ENCODE data around the gene SMIM28.
"Not testable (repeated sequence)": the region's sequence is repeated elsewhere in the genome, so short reads cannot be mapped to it uniquely, and the experiment has no call there.

SMIM28 gene

DNA sequence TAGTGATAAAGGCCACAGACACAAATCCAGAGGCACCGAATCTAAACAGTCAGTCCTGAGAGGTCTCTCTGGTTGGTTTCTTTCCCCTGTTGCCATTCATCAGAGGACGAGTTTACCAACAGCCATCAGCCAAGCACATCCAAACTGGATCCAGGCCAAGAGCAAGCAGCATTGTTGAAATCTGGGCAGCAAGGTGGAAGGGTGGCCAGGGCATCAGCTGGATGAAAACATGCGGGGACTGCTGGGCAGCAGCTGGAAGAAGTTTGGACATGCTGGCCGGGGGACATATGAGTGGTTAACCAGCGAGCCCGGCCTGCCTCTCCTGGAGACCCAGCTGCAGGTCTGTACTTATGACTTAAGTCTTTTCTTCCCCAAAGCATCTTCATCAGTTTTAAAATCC lies at the start of gene SMIM28:
Gene SMIM28 (plus strand): TSS at position 62 of the 400 bp plus-strand sequence. CDS start 168 bp downstream, at position 230.
- no peak for DNase-seq

- no peak for DNase-seq
These were observed 49.5 kb upstream of the SMIM28 start for GRCh38 chr6:138328210-138328609.

DNA sequence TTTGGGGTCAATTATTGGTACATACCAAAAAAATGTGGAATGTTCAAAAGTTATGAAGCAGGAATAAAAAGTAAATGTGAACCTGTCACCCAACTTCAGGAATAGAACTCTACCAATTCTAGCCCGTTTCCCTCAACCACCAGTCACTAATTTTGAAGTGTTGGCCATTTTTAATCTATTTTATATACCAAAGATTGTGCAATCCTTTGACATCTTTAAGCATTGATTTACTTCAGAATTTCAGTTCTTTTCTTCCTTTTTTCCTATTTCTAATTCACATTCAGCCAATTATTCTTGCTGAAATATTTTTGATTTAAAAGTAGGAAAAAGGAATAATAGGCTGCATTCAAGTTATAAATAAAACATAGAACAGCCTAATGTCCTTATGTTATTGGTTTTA lies 46.9 kb upstream of the SMIM28 start:
- DNase-seq: no peak

DNA sequence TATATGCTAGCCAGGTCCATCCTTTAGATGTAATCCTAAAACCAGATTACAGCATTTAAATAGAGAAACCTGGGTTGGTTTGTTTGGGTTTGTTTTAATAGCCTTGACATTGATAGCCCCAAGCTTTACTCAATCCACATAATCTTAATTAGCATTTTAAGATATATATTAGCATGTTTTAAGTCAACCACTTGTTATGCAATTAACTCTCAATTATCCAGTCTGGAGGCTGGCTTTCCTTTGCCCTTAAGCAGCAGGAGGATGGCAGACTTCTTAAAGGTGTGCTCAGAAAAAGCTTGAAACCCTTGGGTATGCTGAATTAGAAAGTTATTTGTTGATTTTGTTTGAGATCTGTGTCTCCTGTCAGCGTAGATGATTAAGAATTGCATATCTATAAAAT lies 46.3 kb upstream of the SMIM28 start:
- no peak for DNase-seq

DNA sequence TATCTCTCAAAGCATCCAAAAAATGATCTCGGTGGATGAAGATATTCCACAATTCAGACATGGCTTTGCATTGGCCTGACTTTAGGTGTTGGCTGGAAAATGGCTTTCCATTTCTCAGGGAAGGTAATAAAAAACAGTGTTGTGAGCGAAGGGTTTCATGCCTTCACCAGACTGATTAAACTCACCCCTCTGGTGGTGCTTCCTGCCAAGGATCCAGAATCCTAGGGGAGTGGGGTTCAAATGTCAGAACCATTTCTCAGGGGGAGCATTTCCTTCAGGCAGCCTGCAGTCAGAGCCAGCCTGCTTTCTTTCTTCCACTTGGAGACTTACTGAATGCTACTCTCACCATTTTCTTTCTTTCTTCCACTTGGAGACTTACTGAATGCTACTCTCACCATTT lies 45.7 kb upstream of the SMIM28 start:
- no peak for DNase-seq

- no peak for DNase-seq
These were observed 43.7 kb upstream of the SMIM28 start for GRCh38 chr6:138334000-138334399.

- DNase-seq: no peak
These were observed 42.7 kb upstream of the SMIM28 start for GRCh38 chr6:138334963-138335362.

- DNase-seq: no peak
These were observed 41.5 kb upstream of the SMIM28 start for GRCh38 chr6:138336221-138336620.

- no peak for DNase-seq
These were observed 40.6 kb upstream of the SMIM28 start for GRCh38 chr6:138337076-138337475.

- DNase-seq: no peak
These were observed 38.7 kb upstream of the SMIM28 start for GRCh38 chr6:138339024-138339423.

- no peak for DNase-seq
These were observed 36.5 kb upstream of the SMIM28 start for GRCh38 chr6:138341176-138341575.

GRCh38 chr6:138343112-138343511 lies 34.6 kb upstream of the SMIM28 start:
- DNase-seq: no peak

DNA sequence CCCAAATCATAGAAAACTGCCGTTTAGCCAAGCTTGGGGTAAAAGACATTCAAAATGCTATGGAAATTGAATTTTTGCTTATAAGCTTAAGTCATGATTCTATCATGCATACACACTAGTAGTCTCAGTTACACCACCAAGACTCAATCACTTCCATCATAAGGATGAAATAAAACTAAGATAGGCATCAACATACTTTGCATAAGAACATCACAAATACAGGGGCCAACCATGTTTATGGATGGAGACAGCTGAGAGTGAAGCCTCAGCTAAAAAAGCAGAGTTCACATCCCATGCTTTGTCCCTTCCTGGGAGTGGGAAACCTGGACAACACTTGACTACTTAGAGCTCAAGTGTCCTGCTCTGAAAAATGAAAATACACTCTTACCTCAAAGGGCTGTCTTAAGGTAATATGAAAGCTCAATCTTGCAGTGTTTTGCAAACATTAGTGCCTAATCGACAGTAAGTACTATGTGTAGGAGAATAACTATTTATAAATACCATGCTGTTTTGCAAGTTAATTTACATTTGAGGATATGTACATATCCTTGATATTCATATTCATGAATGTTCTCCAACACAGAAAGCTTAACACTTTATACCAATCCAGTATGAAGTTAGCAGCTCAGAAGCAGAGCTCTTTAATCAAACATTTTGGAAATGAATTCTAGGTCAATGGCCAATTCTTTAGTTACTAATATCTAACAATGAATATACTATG lies 32.0 kb upstream of the SMIM28 start:
- no peak for DNase-seq

GRCh38 chr6:138346302-138347195 lies 31.2 kb upstream of the SMIM28 start:
- no peak for DNase-seq

GRCh38 chr6:138347864-138348263 lies 29.8 kb upstream of the SMIM28 start:
- DNase-seq: no peak

GRCh38 chr6:138349891-138350290 lies 27.8 kb upstream of the SMIM28 start:
- DNase-seq: no peak

DNA sequence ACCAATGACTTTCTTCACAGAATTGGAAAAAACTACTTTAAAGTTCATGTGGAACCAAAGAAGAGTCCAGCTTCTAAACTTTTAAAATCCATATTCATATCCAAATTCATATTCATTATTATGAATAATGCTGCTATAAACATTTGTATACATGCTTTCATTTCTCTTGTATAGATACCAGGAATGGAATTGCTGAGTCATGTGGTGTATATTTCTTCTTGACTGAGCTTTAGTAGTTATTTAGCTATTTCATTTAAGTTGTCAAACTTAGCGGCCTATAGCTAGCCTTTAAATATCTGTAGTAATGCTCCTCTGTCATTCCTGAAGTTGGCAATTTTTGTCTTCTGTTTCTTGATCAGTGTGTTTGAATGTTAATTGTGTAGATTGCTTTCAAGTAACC lies 19.8 kb upstream of the SMIM28 start:
- DNase-seq: no peak

DNA sequence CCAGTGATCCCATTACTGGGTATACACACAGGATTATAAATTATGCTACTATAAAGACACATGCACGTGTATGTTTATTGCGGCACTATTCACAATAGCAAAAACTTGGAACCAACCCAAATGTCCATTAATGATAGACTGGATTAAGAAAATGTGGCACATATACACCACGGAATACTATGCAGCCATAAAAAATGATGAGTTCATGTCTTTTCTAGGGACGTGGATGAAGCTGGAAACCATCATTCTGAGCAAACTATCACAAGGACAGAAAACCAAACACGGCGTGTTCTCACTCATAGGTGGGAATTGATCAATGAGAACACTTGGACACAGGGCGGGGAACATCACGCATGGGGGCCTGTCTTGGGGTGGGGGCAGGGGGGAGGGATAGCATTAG lies 9.0 kb upstream of the SMIM28 start:
- DNase-seq: not testable (repeated sequence)

GRCh38 chr6:138370631-138371451 lies 6.9 kb upstream of the SMIM28 start:
- DNase-seq: no peak

- no peak for DNase-seq
These were observed 6.3 kb upstream of the SMIM28 start for GRCh38 chr6:138371452-138371711.

GRCh38 chr6:138371720-138372119 lies 6.0 kb upstream of the SMIM28 start:
- no peak for DNase-seq

GRCh38 chr6:138372711-138373463 lies 4.8 kb upstream of the SMIM28 start:
- peak in 1 of 2 experiments; percentile 5 for DNase-seq

GRCh38 chr6:138374230-138374629 lies 3.5 kb upstream of the SMIM28 start:
- DNase-seq: no peak

All from Kasumi-1 (cell line).